Activated naive CD4-positive, alpha-beta T cell treated with Interleukin-2 at 50 U/mL for 16 hours (primary cell): ENCODE data around the gene BCL10.

Experiments used
- DNase-seq: peaks from one replicate; pipeline ENCODE4 v3.0.0-alpha.2; 2020

BCL10 gene

DNA sequence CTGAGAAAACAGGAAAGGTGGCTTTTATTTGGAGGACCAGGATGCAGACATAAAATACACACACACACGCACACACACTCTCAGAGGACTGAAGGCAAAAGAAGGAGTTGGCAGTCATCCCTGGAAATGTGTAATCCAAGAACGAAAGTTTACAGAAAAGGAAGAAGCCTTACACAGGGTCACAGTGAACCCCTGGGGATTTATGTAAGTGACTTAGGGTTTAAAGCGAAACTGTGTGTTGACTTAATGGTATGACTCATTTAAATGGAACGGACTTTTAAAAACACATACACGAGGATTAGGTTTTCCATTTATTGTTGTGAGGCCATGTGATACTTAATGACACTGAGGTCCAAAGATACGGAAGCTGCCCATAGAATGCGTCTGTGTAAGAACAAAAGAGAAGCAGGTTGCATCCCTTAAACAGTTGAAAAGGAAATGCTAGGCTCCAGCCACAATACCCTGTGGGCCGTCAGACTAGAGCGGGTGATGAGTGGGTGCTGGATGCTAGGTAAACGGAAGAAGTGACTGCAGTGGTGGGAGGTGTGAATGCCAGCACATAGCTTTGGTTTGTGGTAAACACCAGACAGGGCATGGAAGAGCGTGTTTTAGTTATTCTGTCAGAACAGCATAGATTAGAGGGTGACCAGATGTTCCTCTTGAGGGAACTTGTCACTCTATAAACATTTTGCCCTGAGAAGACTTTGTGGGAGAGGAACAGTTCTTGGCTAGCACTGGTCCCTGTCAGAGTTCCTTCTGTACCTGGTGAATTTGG lies 21.6 kb upstream of the BCL10 start:
- peak; percentile 83 for DNase-seq

DNA sequence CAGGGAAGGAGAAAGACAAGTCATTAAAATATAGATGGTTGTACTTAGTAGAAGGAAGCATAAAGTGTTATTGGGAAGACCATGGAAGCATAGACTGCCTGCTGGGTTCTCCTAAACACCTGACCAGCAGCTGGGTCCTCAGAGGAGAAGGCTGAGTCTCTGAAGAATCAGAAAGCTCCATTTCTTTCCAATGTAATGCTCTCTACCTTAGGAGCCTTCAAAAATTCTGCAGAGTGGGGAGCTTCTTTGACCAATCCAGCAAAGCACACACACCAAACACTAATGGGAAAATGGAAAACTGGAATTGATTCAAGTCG lies 21.1 kb upstream of the BCL10 start:
- DNase-seq: no peak

- DNase-seq: no peak
Measured at GRCh38 chr1:85296980-85297379, 20.5 kb upstream of the BCL10 start.

GRCh38 chr1:85295654-85296053 lies 19.2 kb upstream of the BCL10 start:
- DNase-seq: no peak

DNA sequence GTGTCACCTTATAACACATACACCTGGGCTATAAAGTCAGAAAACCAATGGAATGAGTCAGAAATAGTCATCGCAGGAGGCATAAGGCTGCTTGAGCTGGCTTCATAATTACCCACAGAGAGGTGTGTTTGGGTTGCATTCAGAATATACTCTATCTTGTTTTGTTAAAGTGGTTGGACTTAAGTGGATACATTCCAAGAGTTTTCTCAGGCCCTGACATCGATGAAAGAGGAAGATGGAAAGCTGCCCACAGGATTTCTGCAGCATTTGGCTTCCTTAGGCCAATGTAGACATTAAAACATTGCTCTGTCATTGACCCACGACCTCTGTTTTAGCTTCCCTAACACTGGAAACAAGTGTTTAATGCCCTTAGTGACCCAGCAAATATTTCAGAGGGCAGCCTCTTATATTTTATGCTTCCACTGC lies 18.6 kb upstream of the BCL10 start:
- no peak for DNase-seq

DNA sequence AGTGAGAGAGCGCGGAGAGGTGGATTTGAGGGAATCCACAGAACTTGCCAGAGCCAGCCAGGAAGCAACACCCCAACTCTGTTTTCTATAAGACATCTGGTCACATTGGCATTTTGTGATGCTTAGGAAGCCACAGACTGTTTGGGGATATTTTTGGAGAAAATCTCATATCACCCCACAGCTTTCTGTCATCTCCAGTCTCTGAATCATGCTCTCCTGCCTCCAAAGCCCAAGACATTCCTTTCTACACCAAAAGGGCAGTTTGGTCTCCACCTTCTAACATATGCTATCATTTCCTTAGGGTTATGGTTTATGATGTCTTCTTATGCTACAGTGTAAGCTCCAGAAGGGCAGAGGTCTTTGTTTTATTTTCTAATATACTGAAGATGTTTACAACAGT lies 14.4 kb upstream of the BCL10 start:
- DNase-seq: no peak

DNA sequence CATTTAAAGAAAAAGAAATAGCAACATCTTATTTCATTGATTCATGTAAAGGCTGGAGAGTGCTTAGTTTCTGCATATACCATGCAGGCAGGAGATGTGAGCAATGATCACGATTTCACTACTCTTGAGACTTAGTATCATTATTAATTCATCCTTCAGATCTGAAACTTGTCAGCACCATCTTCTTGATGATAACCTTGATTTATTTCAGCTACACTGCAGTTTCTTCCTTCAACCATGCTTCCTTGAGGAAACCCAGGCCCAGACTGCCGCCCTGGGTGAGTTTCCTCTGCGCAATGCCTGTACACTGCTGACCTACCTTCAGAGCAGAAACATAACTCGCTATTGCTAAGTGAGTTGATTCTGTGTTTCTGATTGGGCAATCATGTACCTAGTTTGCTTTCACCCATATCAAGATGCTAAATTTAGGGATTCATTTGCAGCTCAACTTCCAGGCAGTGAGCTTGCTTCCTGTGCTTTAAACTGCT lies 13.5 kb upstream of the BCL10 start:
- DNase-seq: no peak

GRCh38 chr1:85289207-85289847 lies 12.9 kb upstream of the BCL10 start:
- DNase-seq: peak; percentile 21

GRCh38 chr1:85284202-85284601 lies 7.8 kb upstream of the BCL10 start:
- DNase-seq: no peak

GRCh38 chr1:85283475-85284199 lies 7.2 kb upstream of the BCL10 start:
- no peak for DNase-seq

GRCh38 chr1:85282424-85282823 lies 6.0 kb upstream of the BCL10 start:
- no peak for DNase-seq

DNA sequence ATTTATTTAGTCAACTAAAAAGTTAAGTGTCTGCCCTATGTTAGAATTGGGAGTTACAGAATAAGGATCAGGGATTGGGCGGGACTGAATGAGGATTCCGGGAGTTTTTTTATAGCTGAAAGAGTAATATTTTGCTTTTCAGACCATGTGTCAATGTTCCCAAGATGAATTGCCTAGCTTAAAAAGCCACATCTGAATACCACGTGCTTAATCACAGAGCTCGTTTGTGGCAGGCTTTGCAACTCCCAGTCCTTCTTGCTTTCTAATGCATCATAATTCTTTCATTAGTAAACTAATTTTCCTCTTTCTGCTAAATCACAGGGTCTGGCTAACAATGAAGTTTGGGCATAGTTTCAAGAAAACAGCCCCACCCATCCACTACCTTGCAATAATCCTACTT lies 4.2 kb upstream of the BCL10 start:
- DNase-seq: no peak

DNA sequence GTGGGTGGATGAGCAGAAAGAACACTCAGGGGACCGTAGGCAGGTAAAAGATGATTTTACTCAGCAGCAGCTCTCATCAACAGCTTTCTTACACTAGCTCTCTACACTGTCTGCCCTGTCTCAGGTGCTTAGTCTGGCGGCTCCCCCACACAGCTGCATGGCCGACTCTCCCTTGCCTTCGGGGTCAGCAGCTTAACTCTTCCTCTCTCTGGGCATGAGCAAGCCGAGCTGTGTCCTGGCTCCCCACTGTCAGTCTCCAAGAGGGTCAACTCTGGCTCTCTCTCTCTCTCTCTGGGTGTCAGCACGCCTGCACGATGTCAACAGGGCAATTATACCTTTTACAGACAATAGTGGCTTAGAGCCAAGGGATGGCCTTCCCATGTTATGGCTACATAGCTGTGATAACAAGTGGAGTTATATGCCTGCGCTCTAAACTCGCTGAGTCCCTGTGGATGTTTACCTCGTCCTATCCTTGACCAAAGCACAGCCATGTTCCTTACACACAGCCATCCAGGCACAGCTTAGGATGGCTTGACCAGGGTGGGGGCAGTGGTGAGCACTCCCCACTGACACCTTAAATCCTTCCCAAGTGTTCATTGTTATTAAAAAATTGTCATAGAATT lies 3.1 kb upstream of the BCL10 start:
- no peak for DNase-seq

- DNase-seq: peak; percentile 54
Measured at GRCh38 chr1:85278853-85279314, 2.5 kb upstream of the BCL10 start.

DNA sequence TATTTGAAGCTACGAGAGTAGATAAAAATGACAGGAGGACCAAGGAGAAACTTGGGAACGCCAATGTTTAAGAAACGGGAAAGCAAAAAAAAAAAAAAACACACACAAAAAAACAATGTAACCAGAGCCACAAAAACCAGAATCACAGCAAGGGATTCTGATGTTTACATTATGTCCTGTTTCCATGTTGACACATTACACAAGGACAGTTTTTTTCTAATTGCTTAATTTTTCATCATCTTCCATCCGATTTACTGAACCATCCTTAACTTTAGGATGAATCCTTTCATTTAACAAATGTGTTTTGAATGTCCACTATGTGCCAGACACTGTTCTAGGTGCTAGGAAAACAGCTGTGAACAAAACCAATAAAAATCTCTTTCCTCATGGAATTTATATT lies 1.4 kb upstream of the BCL10 start:
- no peak for DNase-seq

- no peak for DNase-seq
Measured at GRCh38 chr1:85276978-85277639, 677 bp upstream of the BCL10 start.

DNA sequence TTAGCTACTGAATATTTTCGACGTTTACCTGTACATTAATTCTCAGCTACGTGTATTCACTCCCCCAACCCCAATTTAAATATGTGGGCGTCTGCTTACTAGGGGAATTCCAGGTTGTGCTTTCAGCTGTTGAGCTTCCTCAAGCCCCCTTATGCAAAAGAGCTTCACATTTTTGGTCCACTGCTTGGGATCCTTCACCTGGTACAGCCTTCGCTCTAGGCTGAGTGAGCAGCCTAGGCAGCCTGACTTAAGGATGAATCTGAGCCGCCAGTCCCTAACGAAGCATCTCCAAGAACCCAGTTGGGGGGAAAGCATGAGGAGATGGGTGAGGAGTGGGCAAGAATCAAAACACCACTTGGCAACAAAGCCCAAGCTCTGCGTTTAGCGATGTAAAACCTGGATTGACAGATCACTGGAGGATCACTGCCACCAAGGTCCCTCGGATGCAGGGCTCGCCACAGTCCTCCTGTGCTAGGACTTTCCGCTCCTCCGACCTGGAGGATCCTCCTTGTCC lies 674 bp downstream of the BCL10 start:
- peak; percentile 26 for DNase-seq

- DNase-seq: no peak
Measured at GRCh38 chr1:85274969-85275453, 1.4 kb downstream of the BCL10 start.

DNA sequence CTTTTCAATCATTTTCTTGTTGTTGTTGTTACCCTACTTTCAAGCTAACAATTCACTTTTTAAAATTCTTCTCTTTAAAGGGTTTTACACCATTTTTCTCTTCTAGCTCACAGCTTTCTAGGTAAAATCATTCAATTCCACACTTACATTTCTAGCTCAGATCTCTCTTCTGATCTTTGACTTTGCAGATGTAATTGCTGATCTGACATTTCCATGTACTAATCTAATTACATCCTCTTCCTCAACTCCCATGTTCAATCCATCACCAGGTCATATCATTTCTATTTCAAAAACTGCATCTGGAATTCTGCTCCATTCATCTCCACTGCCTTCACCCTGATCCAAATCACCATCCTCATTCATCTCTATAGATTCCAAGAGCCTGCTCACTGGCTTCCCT lies 3.0 kb downstream of the BCL10 start:
- no peak for DNase-seq

- no peak for DNase-seq
Measured at GRCh38 chr1:85268801-85269585, 7.4 kb downstream of the BCL10 start.

DNA sequence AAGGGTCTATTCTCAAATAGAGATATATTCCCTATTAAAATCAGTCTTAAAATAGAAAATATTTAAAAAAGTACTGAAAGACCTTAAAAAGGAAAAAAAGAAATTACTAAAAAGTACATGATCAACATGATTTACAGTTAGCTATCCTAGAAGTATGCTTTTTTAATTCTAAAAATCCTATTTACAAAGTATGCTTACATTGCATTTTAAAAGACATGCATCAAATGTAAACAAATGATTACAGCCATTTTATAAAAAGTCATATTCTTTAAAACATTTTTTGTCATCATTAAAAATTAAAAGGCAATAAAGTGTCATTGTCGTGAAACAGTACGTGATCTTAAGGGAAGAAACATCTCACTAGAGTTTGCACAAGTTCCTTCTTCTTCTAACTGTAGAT lies 9.1 kb downstream of the BCL10 start:
- DNase-seq: no peak

GRCh38 chr1:85264150-85264549 lies 12.3 kb downstream of the BCL10 start:
- no peak for DNase-seq
